Body of pancreas (tissue), 4 donors: ENCODE measurements around the gene MRPL51.

Experiments used
- POLR2A ChIP-seq, 3 donors: fragments of 450-650 bp; IDR thresholded peaks; one replicate each; pipeline ENCODE4 v1.6.1; 2016; ENCODE audit warnings: antibody characterized with exemption in 3 of 3, mild to moderate bottlenecking in 2 of 3
- TF ChIP-seq, protein P1 (sequence below), 7 experiments: fragments of 450-650 bp in 4 of 7; fragments of 200-600 bp in 3 of 7; sonication (generic) in 3 of 7; IDR thresholded peaks; one replicate each; pipeline ENCODE4 v1.5.1; 2016 to 2019; ENCODE audit warnings: antibody characterized with exemption in 7 of 7

GRCh38 chr12:6529291-6529737 lies 36.3 kb upstream of the MRPL51 start:
- TF ChIP-seq POLR2A (IDR thresholded peaks at IDR 0.05) = no peak
- TF ChIP-seq, protein P1, sequence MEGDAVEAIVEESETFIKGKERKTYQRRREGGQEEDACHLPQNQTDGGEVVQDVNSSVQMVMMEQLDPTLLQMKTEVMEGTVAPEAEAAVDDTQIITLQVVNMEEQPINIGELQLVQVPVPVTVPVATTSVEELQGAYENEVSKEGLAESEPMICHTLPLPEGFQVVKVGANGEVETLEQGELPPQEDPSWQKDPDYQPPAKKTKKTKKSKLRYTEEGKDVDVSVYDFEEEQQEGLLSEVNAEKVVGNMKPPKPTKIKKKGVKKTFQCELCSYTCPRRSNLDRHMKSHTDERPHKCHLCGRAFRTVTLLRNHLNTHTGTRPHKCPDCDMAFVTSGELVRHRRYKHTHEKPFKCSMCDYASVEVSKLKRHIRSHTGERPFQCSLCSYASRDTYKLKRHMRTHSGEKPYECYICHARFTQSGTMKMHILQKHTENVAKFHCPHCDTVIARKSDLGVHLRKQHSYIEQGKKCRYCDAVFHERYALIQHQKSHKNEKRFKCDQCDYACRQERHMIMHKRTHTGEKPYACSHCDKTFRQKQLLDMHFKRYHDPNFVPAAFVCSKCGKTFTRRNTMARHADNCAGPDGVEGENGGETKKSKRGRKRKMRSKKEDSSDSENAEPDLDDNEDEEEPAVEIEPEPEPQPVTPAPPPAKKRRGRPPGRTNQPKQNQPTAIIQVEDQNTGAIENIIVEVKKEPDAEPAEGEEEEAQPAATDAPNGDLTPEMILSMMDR (IDR thresholded peaks at IDR 0.05) = no peak
